ENCODE data around the gene CNOT4.

CNOT4 gene

DNA sequence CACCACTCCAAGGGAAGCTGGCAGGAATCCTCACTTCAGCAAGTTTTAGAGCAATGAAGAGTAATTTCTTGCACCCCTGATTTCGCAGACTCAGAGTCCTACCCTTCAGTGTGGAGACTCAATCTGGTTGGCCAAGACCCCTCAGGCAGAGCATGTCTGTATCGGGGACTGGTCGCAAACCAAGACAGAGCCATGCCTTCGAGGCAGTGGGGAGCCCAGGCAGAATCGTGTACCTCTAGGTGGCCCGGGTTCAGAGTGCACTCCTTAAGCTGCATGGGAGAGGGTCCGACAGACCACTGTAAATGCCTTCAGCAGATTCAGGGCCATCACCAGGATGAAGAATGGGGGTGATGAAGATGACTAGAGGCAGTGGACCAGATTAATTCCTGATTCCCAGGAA is 181.4 kb downstream of the CNOT4 start:
- ATAC-seq = no peak

DNA sequence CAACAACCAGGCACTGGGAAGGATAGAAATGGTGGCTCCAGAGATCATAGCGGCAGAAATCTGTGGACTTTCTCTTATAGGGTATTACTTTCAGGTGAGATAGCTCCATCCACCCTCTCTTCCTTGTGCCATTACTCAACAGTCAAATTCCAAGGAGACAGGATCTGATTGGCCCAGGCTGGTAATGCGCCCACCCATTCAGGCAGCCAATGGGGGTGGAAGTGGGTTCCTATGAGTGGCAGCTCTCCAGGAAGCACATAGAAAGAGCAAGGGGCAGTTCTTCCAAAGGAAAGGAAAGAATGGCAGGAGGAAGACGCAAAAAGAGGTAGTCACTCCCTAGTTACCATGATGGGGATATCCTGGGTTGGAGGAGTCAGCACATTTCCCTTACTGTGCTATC is 181.8 kb downstream of the CNOT4 start:
- no peak for ATAC-seq
- no peak for TF ChIP-seq PPARA (CRISPR knock-in tag; IDR thresholded peaks at IDR 0.05; ENCODE audit: borderline replicate concordance)
- TF ChIP-seq, protein P1, sequence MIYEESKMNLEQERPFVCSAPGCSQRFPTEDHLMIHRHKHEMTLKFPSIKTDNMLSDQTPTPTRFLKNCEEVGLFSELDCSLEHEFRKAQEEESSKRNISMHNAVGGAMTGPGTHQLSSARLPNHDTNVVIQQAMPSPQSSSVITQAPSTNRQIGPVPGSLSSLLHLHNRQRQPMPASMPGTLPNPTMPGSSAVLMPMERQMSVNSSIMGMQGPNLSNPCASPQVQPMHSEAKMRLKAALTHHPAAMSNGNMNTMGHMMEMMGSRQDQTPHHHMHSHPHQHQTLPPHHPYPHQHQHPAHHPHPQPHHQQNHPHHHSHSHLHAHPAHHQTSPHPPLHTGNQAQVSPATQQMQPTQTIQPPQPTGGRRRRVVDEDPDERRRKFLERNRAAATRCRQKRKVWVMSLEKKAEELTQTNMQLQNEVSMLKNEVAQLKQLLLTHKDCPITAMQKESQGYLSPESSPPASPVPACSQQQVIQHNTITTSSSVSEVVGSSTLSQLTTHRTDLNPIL (CRISPR knock-in tag; IDR thresholded peaks at IDR 0.05; ENCODE audit: low read depth) = no peak
- no peak for TF ChIP-seq ISL1 (CRISPR knock-in tag; IDR thresholded peaks at IDR 0.05)
- no peak for TF ChIP-seq ARNTL (CRISPR knock-in tag; IDR thresholded peaks at IDR 0.05; ENCODE audit: borderline replicate concordance, low read depth)
- TF ChIP-seq, protein P2, sequence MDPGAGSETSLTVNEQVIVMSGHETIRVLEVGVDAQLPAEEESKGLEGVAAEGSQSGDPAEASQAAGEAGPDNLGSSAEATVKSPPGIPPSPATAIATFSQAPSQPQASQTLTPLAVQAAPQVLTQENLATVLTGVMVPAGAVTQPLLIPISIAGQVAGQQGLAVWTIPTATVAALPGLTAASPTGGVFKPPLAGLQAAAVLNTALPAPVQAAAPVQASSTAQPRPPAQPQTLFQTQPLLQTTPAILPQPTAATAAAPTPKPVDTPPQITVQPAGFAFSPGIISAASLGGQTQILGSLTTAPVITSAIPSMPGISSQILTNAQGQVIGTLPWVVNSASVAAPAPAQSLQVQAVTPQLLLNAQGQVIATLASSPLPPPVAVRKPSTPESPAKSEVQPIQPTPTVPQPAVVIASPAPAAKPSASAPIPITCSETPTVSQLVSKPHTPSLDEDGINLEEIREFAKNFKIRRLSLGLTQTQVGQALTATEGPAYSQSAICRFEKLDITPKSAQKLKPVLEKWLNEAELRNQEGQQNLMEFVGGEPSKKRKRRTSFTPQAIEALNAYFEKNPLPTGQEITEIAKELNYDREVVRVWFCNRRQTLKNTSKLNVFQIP (CRISPR knock-in tag; IDR thresholded peaks at IDR 0.05; ENCODE audit: borderline replicate concordance, low read depth) = no peak
- no peak for TF ChIP-seq ZC3H10 (CRISPR knock-in tag; IDR thresholded peaks at IDR 0.05)

More for the DNA sequence above, 181.4 kb downstream of the CNOT4 start:
- TF ChIP-seq BACH2 (CRISPR knock-in tag; IDR thresholded peaks at IDR 0.05; ENCODE audit: borderline replicate concordance) = no peak
- TF ChIP-seq TOX (CRISPR knock-in tag; IDR thresholded peaks at IDR 0.05; ENCODE audit: borderline replicate concordance) = no peak
- TF ChIP-seq ESRRG (CRISPR knock-in tag; IDR thresholded peaks at IDR 0.05) = no peak
- TF ChIP-seq ZNF8 (CRISPR knock-in tag; IDR thresholded peaks at IDR 0.05) = no peak
- TF ChIP-seq ZFP3 (CRISPR knock-in tag; IDR thresholded peaks at IDR 0.05) = no peak
- no peak for TF ChIP-seq ZC3H10 (CRISPR knock-in tag; IDR thresholded peaks at IDR 0.05)
- no peak for TF ChIP-seq GLIS3 (CRISPR knock-in tag; IDR thresholded peaks at IDR 0.05)
- TF ChIP-seq ZNF565 (CRISPR knock-in tag; conservative IDR thresholded peaks at IDR 0.05; ENCODE audit: low read depth) = no peak
- no peak for TF ChIP-seq RARB (CRISPR knock-in tag; IDR thresholded peaks at IDR 0.05)
- no peak for TF ChIP-seq CSDC2 (CRISPR knock-in tag; IDR thresholded peaks at IDR 0.05)
- TF ChIP-seq, protein P3, sequence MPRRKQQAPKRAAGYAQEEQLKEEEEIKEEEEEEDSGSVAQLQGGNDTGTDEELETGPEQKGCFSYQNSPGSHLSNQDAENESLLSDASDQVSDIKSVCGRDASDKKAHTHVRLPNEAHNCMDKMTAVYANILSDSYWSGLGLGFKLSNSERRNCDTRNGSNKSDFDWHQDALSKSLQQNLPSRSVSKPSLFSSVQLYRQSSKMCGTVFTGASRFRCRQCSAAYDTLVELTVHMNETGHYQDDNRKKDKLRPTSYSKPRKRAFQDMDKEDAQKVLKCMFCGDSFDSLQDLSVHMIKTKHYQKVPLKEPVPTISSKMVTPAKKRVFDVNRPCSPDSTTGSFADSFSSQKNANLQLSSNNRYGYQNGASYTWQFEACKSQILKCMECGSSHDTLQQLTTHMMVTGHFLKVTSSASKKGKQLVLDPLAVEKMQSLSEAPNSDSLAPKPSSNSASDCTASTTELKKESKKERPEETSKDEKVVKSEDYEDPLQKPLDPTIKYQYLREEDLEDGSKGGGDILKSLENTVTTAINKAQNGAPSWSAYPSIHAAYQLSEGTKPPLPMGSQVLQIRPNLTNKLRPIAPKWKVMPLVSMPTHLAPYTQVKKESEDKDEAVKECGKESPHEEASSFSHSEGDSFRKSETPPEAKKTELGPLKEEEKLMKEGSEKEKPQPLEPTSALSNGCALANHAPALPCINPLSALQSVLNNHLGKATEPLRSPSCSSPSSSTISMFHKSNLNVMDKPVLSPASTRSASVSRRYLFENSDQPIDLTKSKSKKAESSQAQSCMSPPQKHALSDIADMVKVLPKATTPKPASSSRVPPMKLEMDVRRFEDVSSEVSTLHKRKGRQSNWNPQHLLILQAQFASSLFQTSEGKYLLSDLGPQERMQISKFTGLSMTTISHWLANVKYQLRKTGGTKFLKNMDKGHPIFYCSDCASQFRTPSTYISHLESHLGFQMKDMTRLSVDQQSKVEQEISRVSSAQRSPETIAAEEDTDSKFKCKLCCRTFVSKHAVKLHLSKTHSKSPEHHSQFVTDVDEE (CRISPR knock-in tag; IDR thresholded peaks at IDR 0.05) = no peak
- no peak for TF ChIP-seq ISL1 (CRISPR knock-in tag; IDR thresholded peaks at IDR 0.05)

DNA sequence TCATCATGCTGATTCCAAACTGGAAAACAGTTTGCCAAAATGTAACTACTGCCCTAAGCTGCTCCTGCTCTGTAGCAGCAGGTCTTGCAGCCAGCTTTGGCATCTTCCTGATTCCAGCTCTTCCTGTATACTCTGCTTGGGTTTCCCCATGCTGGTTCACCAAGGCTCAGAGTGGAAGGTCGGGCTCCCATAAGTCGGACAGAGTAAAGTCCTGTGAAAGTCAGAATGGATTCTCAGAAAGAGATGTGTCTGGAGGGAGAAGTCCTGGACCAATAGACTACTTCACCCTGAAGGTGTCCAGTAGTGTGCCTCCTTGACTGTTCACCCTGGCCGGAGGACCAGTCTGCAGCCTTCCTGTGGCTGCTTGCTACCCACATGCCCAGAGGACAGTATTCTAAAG is 182.4 kb downstream of the CNOT4 start:
- no peak for TF ChIP-seq RARB (CRISPR knock-in tag; IDR thresholded peaks at IDR 0.05)
- TF ChIP-seq ZNF8 (CRISPR knock-in tag; IDR thresholded peaks at IDR 0.05) = no peak
- TF ChIP-seq GLIS3 (CRISPR knock-in tag; IDR thresholded peaks at IDR 0.05) = no peak
- TF ChIP-seq, protein P1 (CRISPR knock-in tag; IDR thresholded peaks at IDR 0.05; ENCODE audit: low read depth) = no peak
- TF ChIP-seq ZNF70 (CRISPR knock-in tag; IDR thresholded peaks at IDR 0.05) = no peak
- TF ChIP-seq TCF4 (CRISPR knock-in tag; IDR thresholded peaks at IDR 0.05; ENCODE audit: borderline replicate concordance) = no peak
- TF ChIP-seq, protein P4, sequence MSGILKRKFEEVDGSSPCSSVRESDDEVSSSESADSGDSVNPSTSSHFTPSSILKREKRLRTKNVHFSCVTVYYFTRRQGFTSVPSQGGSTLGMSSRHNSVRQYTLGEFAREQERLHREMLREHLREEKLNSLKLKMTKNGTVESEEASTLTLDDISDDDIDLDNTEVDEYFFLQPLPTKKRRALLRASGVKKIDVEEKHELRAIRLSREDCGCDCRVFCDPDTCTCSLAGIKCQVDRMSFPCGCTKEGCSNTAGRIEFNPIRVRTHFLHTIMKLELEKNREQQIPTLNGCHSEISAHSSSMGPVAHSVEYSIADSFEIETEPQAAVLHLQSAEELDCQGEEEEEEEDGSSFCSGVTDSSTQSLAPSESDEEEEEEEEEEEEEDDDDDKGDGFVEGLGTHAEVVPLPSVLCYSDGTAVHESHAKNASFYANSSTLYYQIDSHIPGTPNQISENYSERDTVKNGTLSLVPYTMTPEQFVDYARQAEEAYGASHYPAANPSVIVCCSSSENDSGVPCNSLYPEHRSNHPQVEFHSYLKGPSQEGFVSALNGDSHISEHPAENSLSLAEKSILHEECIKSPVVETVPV (CRISPR knock-in tag; IDR thresholded peaks at IDR 0.05) = no peak
- TF ChIP-seq BACH2 (CRISPR knock-in tag; IDR thresholded peaks at IDR 0.05; ENCODE audit: borderline replicate concordance) = no peak
- no peak for TF ChIP-seq SNAI2 (CRISPR knock-in tag; IDR thresholded peaks at IDR 0.05)
- no peak for TF ChIP-seq PPARA (CRISPR knock-in tag; IDR thresholded peaks at IDR 0.05; ENCODE audit: borderline replicate concordance)
- TF ChIP-seq ZFP30 (CRISPR knock-in tag; IDR thresholded peaks at IDR 0.05) = no peak
- TF ChIP-seq ZC3H10 (CRISPR knock-in tag; IDR thresholded peaks at IDR 0.05) = no peak
- TF ChIP-seq TOX (CRISPR knock-in tag; IDR thresholded peaks at IDR 0.05; ENCODE audit: borderline replicate concordance) = no peak
- TF ChIP-seq CSDC2 (CRISPR knock-in tag; IDR thresholded peaks at IDR 0.05) = no peak
- no peak for TF ChIP-seq ISL1 (CRISPR knock-in tag; IDR thresholded peaks at IDR 0.05)
- no peak for TF ChIP-seq ESRRG (CRISPR knock-in tag; IDR thresholded peaks at IDR 0.05)
- TF ChIP-seq ZFP3 (CRISPR knock-in tag; IDR thresholded peaks at IDR 0.05) = no peak
- ATAC-seq = no peak
